SU-DHL-6 (cell line): ENCODE measurements around the gene TBR1.

Experiments
- H2AFZ ChIP-seq: fragments of 200-600 bp; sonication (generic); 2 replicates; pipeline ENCODE4 v1.6.1; 2014; ENCODE audit warnings: low read depth, mild to moderate bottlenecking, moderate library complexity, mixed read lengths, antibody characterized with exemption, low read length; ENCODE audit not compliant: severe bottlenecking
- H3F3A ChIP-seq: fragments of 200-600 bp; shearing (Covaris generic); 2 replicates; pipeline ENCODE4 v1.6.0; 2016; ENCODE audit warnings: antibody characterized with exemption, mild to moderate bottlenecking; ENCODE audit not compliant: insufficient read depth
- H3K27ac ChIP-seq: fragments of 200-600 bp; sonication (generic); 2 replicates; pipeline ENCODE4 v1.5.1; 2016; ENCODE audit warnings: low read depth, mild to moderate bottlenecking, low read length, moderate library complexity, mixed read lengths
- H3K27me3 ChIP-seq: fragments of 200-600 bp; sonication (generic), shearing (Covaris generic); 2 replicates; pipeline ENCODE4 v1.6.0; 2014; ENCODE audit warnings: mild to moderate bottlenecking, low read length
- H3K36me3 ChIP-seq: fragments of 200-600 bp; sonication (generic); 2 replicates; pipeline ENCODE4 v1.6.1; 2014; ENCODE audit warnings: mild to moderate bottlenecking, low read length, mixed read lengths
- H3K4me2 ChIP-seq: fragments of 300-600, 200-600 bp; shearing (Covaris generic), sonication (generic); 2 replicates; pipeline ENCODE4 v1.6.0; 2014; ENCODE audit warnings: low read length, low read depth, mild to moderate bottlenecking; ENCODE audit not compliant: poor library complexity, severe bottlenecking
- H3K4me3 ChIP-seq: fragments of 200-600 bp; sonication (generic); 2 replicates; pipeline ENCODE4 v1.5.1; 2014; ENCODE audit warnings: antibody characterized with exemption, low read length, mild to moderate bottlenecking, mixed read lengths; ENCODE audit not compliant: insufficient read depth, poor library complexity, severe bottlenecking
- H3K79me2 ChIP-seq: fragments of 200-600 bp; sonication (generic); 2 replicates; pipeline ENCODE4 v1.6.1; 2014; ENCODE audit warnings: mild to moderate bottlenecking, low read length, moderate library complexity; ENCODE audit not compliant: insufficient read depth
- H3K9ac ChIP-seq: fragments of 200-600 bp; sonication (generic); 2 replicates; pipeline ENCODE4 v1.7.0; 2014; ENCODE audit warnings: mild to moderate bottlenecking, low read length
- H3K9me2 ChIP-seq: fragments of 200-600 bp; sonication (generic); replicated peaks from 2 replicates; pipeline ENCODE4 v1.6.1; 2014; ENCODE audit warnings: low read length; ENCODE audit not compliant: insufficient read depth
- H3K9me3 ChIP-seq: fragments of 200-600 bp; sonication (generic); 2 replicates; pipeline ENCODE4 v1.6.1; 2014; ENCODE audit warnings: low read length, mixed read lengths; ENCODE audit not compliant: insufficient read depth
- H4K20me1 ChIP-seq: fragments of 200-600 bp; sonication (generic); 2 replicates; pipeline ENCODE4 v1.6.1; 2014; ENCODE audit warnings: low read depth, mild to moderate bottlenecking, antibody characterized with exemption, low read length, moderate library complexity, mixed read lengths
- CTCF ChIP-seq: fragments of 200-600 bp; sonication (generic); IDR thresholded peaks from one replicate; pipeline ENCODE4 v1.5.1; 2017; ENCODE audit warnings: antibody characterized with exemption, mild to moderate bottlenecking, low read length, moderate library complexity; ENCODE audit not compliant: insufficient read depth, poor library complexity, severe bottlenecking
- EZH2phosphoT487 ChIP-seq: fragments of 200-600 bp; sonication (generic), shearing (Covaris generic); conservative IDR thresholded peaks from 2 replicates; pipeline ENCODE4 v1.6.1; 2018; ENCODE audit warnings: mild to moderate bottlenecking, antibody characterized with exemption, low read length, moderate library complexity, mixed read lengths

TBR1 gene

DNA sequence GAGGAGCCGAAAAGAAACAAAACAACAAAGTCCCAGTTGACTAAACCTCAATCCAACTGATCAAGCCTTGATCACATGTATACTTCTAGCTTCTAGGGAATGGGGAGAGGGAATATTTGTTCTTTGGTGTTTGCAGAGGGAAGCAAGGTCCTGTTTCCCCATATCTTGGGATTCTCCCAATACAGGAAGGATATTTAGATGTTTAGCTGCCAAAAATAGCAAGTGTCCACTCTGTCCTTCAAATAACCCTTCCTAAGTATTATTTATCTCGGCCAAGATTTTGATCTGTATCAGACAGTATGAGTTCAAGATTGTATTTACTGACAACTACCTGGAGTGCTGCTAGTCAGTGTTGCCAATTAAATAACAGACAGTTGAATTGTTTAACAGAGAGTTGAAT, 55.5 kb downstream of the TBR1 start:
- TF ChIP-seq EZH2phosphoT487 (no peak), CTCF (no peak)

GRCh38 chr2:161474920-161475319, 58.8 kb downstream of the TBR1 start:
- H2AFZ ChIP-seq: no peak overlapping the region
- no peaks in the 10 kb centered on the region for H3K79me2 ChIP-seq
- H4K20me1 ChIP-seq: no peaks in the 10 kb centered on the region
- no peaks in the 10 kb centered on the region for H3K36me3 ChIP-seq
- no peaks in the 10 kb centered on the region for H3F3A ChIP-seq
- no peaks in the 10 kb centered on the region for H3K9me3 ChIP-seq
- H3K9me2 ChIP-seq: no peaks in the 10 kb centered on the region
- TF ChIP-seq EZH2phosphoT487: no peak
- no peak for TF ChIP-seq CTCF
- H3K27ac ChIP-seq: no peak overlapping the region
- H3K4me3 ChIP-seq: no peak overlapping the region
- no peak overlapping the region for H3K4me2 ChIP-seq
- H3K9ac ChIP-seq: no peak overlapping the region
- no peaks in the 10 kb centered on the region for H3K27me3 ChIP-seq

More for the DNA sequence above, 55.5 kb downstream of the TBR1 start:
- Histone ChIP-seq H3K4me3 (no peak overlapping the region), H3K9me3 (no peaks in the 10 kb centered on the region), H4K20me1 (no peaks in the 10 kb centered on the region), H3K27me3 (no peaks in the 10 kb centered on the region), H3K27ac (no peak overlapping the region), H3K36me3 (no peaks in the 10 kb centered on the region), H3K9ac (no peak overlapping the region), H3K4me2 (no peak overlapping the region), H3K9me2 (no peaks in the 10 kb centered on the region), H3K79me2 (no peaks in the 10 kb centered on the region), H3F3A (no peaks in the 10 kb centered on the region), H2AFZ (no peak overlapping the region)
